Mesodermal cell (in vitro differentiated cells): ENCODE data around the gene TGFB1. TPM values are rescaled to one million over a fixed set of nuclear protein-coding genes. Genes with fewer than 3 reads are reported as not detected.

Experiments
- H3K27ac ChIP-seq: 2 replicates; pipeline ENCODE4 v1.7.0; 2013; ENCODE audit warnings: mild to moderate bottlenecking, low read depth, low read length, moderate library complexity; ENCODE audit not compliant: severe bottlenecking
- H3K36me3 ChIP-seq: 2 replicates; pipeline ENCODE4 v1.7.1; 2013; ENCODE audit warnings: mild to moderate bottlenecking, low read length, moderate library complexity; ENCODE audit not compliant: control insufficient read depth, insufficient read depth
- H3K4me1 ChIP-seq: one replicate; pipeline ENCODE4 v1.7.1; 2013; ENCODE audit warnings: mild to moderate bottlenecking, low read length; ENCODE audit not compliant: insufficient read depth, control insufficient read depth, poor library complexity, severe bottlenecking
- H3K4me3 ChIP-seq: 2 replicates; pipeline ENCODE4 v1.7.0; 2013; ENCODE audit warnings: low read length, control low read depth, mild to moderate bottlenecking; ENCODE audit not compliant: insufficient read depth, poor library complexity, severe bottlenecking; ENCODE audit errors: extremely low read depth
- H3K9me3 ChIP-seq: 2 replicates; pipeline ENCODE4 v1.7.1; 2013; ENCODE audit warnings: mild to moderate bottlenecking, low read length, moderate library complexity; ENCODE audit not compliant: control insufficient read depth
- WGBS, 2 experiments: methylation state at CpG; one replicate each; pipeline ENCODE4 v1.1.5; 2013; ENCODE audit warnings: missing lambda C conversion rate in 2 of 2; ENCODE audit not compliant: insufficient coverage in 2 of 2; 5-methylcytosine and 5-hydroxymethylcytosine counted together
- polyA plus RNA-seq, 2 experiments: library from polyadenylated mRNA; stranded (reverse); fragments of 50-300 nt; gene quantifications; one replicate each; pipeline ENCODE4 v1.2.3, GENCODE V29; 2013

The TGFB1 gene
- 344 TPM for polyA plus RNA-seq (2013, experiment 1 of 2)
- polyA plus RNA-seq (2013, experiment 2 of 2), result 264 TPM

DNA sequence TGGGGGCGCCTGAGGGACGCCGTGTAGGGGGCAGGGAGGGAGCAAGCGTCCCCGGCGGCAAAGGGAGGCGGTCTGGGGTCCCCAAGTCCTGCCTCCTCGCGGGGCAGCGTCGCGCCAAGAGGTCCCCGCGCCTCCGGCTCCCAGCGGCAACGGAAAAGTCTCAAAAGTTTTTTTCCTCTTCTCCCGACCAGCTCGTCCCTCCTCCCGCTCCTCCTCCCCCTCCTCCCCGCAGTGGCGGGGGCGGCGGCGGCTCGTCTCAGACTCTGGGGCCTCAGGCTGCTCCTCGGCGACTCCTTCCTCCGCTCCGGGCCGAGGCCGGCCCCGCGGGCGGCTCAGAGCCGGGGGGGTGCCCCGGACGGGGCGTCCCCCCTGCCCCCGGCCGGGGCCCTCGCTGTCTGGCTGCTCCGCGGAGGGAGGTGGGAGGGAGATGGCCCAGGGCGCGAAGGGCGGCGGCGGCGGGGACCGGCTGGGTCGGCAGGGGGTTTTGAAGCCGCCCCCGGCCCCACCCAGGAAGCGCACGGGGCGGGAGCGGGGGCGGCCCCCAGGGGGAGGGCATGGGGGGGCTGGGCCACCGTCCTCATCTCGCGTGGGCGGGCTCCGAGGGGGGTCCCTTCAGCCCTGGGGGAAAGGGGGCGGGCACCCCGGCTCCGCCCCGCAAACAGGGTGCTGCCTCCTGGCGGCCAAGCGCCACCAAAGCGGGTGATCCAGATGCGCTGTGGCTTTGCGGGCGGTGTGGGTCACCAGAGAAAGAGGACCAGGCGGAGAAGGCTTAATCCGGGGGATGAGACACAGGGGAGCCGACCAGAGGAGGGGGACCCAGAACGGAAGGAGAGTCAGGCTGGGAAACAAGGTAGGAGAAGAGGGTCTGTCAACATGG is at the start of gene TGFB1:
Gene TGFB1 (minus strand): TSS at position 457 of the 877 bp plus-strand sequence. CDS start 878 bp downstream, outside the sequence.
- H3K27ac ChIP-seq, result no peak within 1 kb of the TSS
- WGBS, 2 experiments, result 0 to 2% methylated on average over 26 to 41 of the region's 78 CpGs

DNA sequence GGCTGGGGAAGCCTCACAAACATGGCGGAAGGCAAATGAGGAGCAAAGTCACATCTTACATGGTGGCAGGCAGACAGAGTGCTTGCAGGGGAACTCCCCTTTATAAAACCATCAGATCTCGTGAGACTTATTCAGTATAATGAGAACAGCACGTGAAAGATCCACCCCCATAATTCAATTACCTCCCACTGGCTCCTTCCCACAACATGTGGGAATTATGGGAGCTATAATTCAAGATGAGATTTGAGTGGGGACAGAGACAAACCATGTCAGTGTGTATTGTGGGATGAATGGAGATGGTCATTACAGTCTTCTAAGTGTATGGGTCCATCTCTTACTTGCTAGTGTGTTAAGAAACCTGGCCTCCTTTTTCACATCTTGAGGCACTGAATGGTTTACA is 48.3 kb upstream of the TGFB1 start:
- H3K27ac ChIP-seq, result no peak overlapping the region
- H3K9me3 ChIP-seq, result no peaks in the 10 kb centered on the region
- peaks cover 2% of the 10 kb centered on the region for H3K36me3 ChIP-seq
- 100% methylated on average over 2 of the region's 3 CpGs; no CpG with 5 or more reads in 1 of the 2 experiments for WGBS, 2 experiments
- no peak overlapping the region for H3K4me3 ChIP-seq
- H3K4me1 ChIP-seq, result peaks cover 11% of the 10 kb centered on the region

More for the DNA sequence above, at the start of gene TGFB1:
- Histone ChIP-seq H3K4me1 (peaks cover 6% of the 10 kb centered on the region), H3K4me3 (peak within 1 kb of the TSS; percentile 96), H3K36me3 (peaks cover 24% of the 10 kb centered on the region), H3K9me3 (no peaks in the 10 kb centered on the region)

DNA sequence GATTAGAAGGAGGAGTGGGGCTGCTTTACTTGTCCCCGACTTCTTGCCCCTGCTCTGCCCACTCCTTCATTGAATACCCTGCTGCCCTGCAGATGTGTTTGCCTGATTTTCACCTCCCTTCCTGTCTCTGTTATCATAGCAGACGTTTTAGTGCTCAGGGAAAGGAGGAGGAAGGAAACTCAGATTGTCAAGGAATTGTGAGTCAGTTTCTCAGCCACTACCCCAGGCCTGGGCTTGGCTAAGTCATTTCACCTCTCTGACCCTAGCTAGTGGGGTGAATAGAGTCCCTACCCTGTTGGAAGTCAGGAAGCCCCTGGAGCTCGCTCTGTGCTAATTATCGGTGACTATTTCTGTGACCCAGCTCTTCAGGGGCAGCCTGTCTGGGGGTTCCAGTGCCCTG is 47.8 kb upstream of the TGFB1 start:
- WGBS, 2 experiments, result 100% methylated on average over 2 of the region's 4 CpGs; no CpG with 5 or more reads in 1 of the 2 experiments
- Histone ChIP-seq H3K36me3 (peaks cover 2% of the 10 kb centered on the region), H3K4me1 (peaks cover 11% of the 10 kb centered on the region), H3K4me3 (no peak overlapping the region), H3K27ac (peak overlapping the region; percentile 16), H3K9me3 (no peaks in the 10 kb centered on the region)

DNA sequence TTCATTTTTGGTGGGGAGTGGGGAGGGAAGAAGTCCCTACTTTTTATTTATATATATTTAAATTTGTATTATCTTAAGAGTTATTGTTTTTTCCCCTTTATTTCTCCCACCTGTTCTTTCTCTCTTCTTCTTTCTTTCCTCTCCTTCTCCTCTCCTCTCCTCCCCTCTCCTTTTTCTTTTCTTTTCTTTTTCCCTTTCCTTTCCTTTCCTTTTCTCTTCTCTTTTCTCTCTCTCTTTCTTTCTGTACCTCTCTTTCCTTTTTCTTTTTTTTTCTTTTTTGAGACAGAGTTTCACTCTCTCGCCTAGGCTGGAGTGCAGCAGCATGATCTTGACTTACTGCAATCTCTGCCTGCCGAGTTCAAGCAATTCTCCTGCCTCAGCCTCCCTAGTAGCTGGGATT is 45.8 kb upstream of the TGFB1 start:
- no peaks in the 10 kb centered on the region for H3K9me3 ChIP-seq
- no peak overlapping the region for H3K27ac ChIP-seq
- no peak overlapping the region for H3K4me3 ChIP-seq
- 79 to 88% methylated on average over 2 of the region's 2 CpGs for WGBS, 2 experiments
- H3K4me1 ChIP-seq, result peaks cover 11% of the 10 kb centered on the region
- H3K36me3 ChIP-seq, result no peaks in the 10 kb centered on the region

DNA sequence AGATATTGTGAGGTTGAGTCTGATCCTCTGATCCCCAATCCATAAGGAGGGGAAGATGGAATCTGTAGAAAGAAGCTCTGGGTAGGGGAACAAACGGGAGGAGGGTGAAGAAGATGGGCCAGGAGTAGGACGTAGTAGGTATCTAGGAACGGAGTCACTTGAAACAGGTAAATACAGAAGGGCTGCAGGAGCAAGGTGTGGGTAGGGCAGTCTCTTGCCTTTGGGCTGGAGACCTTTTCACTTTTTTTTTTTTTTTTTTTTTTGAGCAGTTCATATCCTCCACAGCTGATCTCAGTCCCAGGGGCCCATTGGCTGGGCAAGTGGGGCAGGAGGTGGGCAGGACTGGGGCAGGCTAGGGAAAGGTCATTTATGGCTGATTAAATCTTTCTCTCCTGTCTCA is 45.4 kb upstream of the TGFB1 start:
- Histone ChIP-seq H3K4me1 (peaks cover 11% of the 10 kb centered on the region), H3K27ac (no peak overlapping the region), H3K4me3 (peak overlapping the region; percentile 95), H3K9me3 (no peaks in the 10 kb centered on the region), H3K36me3 (no peaks in the 10 kb centered on the region)
- 89 to 100% methylated on average over 3 of the region's 3 CpGs for WGBS, 2 experiments

DNA sequence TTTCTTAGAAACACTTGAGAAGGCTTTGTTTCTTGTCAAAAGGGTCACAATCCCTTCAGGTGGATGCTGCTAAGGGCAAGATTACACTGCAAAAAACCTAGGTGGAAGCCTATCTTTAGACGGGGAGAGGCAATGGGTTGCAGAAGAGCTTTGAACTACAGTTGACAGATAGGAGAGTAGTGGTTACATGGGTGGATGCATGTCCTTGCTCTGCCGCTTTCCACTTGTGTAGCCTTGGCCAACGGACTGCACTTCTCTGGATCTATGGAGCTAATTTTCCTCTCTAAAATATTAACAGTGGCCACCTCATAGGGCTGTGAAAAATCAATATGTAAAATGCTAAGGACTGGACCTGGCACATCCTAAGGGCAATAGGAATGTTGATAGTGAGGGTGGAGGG is 44.9 kb upstream of the TGFB1 start:
- WGBS, 2 experiments, result 56% methylated on average over 1 of the region's 3 CpGs
- H3K36me3 ChIP-seq, result no peaks in the 10 kb centered on the region
- peaks cover 11% of the 10 kb centered on the region for H3K4me1 ChIP-seq

DNA sequence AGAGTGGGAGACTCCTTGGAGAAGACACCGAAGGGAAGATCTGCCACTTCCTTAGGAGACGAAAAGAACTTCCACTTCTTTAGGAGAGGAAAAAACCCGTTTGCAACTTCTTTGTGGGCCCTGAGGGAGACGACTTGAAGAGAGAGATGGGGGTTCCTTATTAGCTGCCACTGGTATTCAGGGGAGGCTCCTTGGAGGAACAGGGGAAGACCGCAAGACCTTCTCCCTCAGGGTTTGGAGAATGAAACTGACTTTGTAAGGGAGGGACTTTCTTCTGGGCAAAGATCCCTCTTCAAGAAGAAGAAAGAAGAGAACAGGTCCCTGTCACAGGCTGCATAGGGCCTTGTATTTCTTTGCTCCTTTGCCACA is 44.3 kb upstream of the TGFB1 start:
- 0% methylated on average over 3 to 5 of the region's 5 CpGs for WGBS, 2 experiments
- Histone ChIP-seq H3K27ac (peak overlapping the region; percentile 100), H3K9me3 (no peaks in the 10 kb centered on the region), H3K4me1 (peaks cover 11% of the 10 kb centered on the region), H3K36me3 (no peaks in the 10 kb centered on the region), H3K4me3 (peak overlapping the region; percentile 95)

More for the DNA sequence above, 44.9 kb upstream of the TGFB1 start:
- Histone ChIP-seq H3K9me3 (no peaks in the 10 kb centered on the region), H3K27ac (no peak overlapping the region), H3K4me3 (peak overlapping the region; percentile 95)

DNA sequence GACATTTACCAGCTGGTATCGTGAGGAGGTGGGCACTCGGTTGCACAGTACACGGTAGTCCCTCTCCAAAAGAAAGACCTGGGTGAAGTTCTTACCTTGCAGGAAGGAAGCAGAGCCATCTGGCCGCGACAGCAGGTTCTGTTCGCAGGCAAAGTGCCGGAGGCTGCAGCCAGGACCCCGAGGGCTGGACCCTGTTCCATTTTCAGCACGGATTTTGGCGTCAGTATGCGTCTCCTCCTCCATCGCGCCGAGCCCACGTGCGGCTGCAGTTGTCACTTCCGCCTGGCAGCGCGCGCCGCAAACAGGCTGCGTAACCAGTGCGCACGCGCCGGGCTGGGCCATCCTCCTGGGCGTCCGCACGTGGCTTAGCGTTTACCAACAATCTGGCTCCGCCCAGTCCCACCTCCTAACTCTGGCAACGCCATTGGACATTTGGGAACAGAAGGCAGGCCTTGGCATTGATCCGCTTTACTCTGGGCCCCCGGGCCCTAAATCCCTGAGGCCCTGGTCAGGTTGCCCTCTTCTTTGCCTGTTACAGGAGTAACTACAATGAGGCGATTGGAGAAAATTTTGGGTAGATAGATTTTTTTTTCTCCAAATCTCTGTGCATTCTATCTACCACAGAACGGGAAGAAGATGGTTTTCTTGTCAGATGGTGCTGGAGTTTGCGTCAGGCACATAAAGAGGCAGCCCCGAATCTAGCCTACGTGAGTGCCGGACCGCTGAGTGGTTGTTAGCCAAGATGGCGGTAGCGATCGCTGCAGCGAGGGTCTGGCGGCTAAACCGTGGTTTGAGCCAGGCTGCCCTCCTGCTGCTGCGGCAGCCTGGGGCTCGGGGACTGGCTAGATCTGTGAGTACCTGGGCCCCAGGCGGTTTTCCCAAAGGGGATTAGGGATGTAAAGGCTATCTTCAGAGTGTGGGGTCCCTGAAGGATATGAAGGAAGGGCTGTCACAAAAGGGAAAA is 43.6 kb upstream of the TGFB1 start, which contains the start of the genes BCKDHA and EXOSC5:
Gene BCKDHA (plus strand): TSS at position 733 of the 964 bp plus-strand sequence. CDS start 10 bp downstream, at position 743.
Gene EXOSC5 (minus strand): TSS at position 274 of the 964 bp plus-strand sequence. CDS start 31 bp downstream, at position 243.
- Histone ChIP-seq H3K9me3 (no peaks in the 10 kb centered on the region), H3K4me1 (peaks cover 11% of the 10 kb centered on the region), H3K4me3 (peak within 1 kb of the TSS; percentile 95), H3K27ac (peak within 1 kb of the TSS; percentile 100), H3K36me3 (no peaks in the 10 kb centered on the region)
- 0% methylated on average over 45 to 46 of the region's 50 CpGs for WGBS, 2 experiments

DNA sequence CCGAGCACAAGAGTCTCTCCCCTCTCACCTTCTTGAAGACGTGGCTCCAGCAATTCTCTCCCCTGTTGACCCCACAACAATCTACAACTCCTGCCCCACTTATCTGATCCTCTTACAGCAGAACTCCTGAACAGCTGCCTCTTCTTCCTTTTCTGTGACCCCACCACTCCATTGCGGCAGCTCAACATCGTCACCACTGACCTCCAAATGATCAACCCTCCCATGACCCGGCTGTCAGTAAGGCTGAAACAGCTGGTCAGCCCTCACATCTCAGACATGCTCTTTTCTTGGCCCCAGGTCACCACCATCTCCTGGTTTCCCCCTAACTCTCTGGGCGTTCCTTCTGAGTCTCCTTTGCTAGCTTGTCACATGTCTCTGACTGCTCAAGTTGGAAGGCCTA is 41.6 kb upstream of the TGFB1 start:
- H3K36me3 ChIP-seq, result peaks cover 16% of the 10 kb centered on the region
- H3K4me3 ChIP-seq, result no peak overlapping the region
- H3K27ac ChIP-seq, result no peak overlapping the region
- H3K9me3 ChIP-seq, result no peaks in the 10 kb centered on the region
- WGBS, 2 experiments, result 78 to 84% methylated on average over 6 of the region's 6 CpGs
- H3K4me1 ChIP-seq, result peaks cover 7% of the 10 kb centered on the region

DNA sequence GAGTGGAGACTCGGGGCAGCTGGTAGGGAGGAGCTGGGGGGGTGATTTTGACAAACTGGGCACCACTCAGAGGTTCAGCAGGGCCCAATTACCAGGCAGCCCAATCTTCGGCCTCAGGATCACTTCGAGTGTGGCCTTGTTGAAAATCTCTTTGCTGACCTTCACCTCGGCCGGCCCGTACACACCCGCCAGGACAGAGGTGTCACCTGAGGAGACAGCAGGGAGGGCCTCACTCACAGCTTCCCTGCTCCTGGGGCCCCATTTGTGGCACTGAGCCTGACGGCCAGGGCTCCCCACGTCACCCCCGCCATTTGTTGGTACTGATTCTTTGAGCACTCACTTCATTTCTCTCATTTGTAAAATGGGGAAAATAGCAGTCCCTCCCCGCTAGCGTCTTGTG is 39.1 kb upstream of the TGFB1 start:
- H3K27ac ChIP-seq, result no peak overlapping the region
- no peaks in the 10 kb centered on the region for H3K4me1 ChIP-seq
- H3K9me3 ChIP-seq, result no peaks in the 10 kb centered on the region
- no peak overlapping the region for H3K4me3 ChIP-seq
- WGBS, 2 experiments, result 95 to 98% methylated on average over 10 to 12 of the region's 12 CpGs
- H3K36me3 ChIP-seq, result peaks cover 37% of the 10 kb centered on the region
